Endothelial cell (in vitro differentiated cells): Measurements from ENCODE around the gene BEAN1. TPM values are rescaled to one million over a fixed set of nuclear protein-coding genes. Genes with fewer than 3 reads are reported as not detected.

Experiments used
- DNase-seq: peaks from one replicate; pipeline ENCODE4 v3.0.0; 2021; ENCODE audit warnings: low spot score
- H3K27ac Mint-ChIP-seq: one replicate; pipeline ENCODE4 v1.8.0; 2021; ENCODE audit warnings: mixed read lengths, inconsistent platforms; ENCODE audit not compliant: unreplicated experiment
- H3K27me3 Mint-ChIP-seq: one replicate; pipeline ENCODE4 v1.8.0; 2021; ENCODE audit warnings: mild to moderate bottlenecking, moderate library complexity, mixed read lengths, inconsistent platforms; ENCODE audit not compliant: unreplicated experiment
- H3K36me3 Mint-ChIP-seq: one replicate; pipeline ENCODE4 v1.8.0; 2021; ENCODE audit warnings: mild to moderate bottlenecking, low read depth, mixed read lengths, inconsistent platforms; ENCODE audit not compliant: unreplicated experiment
- H3K4me1 Mint-ChIP-seq: one replicate; pipeline ENCODE4 v1.8.0; 2021; ENCODE audit warnings: mild to moderate bottlenecking, mixed read lengths, inconsistent platforms; ENCODE audit not compliant: unreplicated experiment
- H3K4me3 Mint-ChIP-seq: one replicate; pipeline ENCODE4 v1.8.0; 2021; ENCODE audit warnings: mild to moderate bottlenecking, mixed read lengths, inconsistent platforms; ENCODE audit not compliant: unreplicated experiment
- H3K9me3 Mint-ChIP-seq: one replicate; pipeline ENCODE4 v1.8.0; 2021; ENCODE audit warnings: mixed read lengths, inconsistent platforms; ENCODE audit not compliant: unreplicated experiment
- total RNA-seq: library from RNA; stranded (reverse); fragmentation: NEBNext Ultra II Directional; extraction: Animal tissue kit (Norgen Biotek cat#: 25700); gene quantifications from one replicate; pipeline ENCODE4 v1.2.1, GENCODE V29; 2021; ENCODE audit not compliant: unreplicated experiment
- TF ChIP-seq, protein P1 (sequence below): fragments of 200-600 bp; sonication (generic); IDR thresholded peaks from one replicate; pipeline ENCODE4 v1.5.0; 2021; ENCODE audit warnings: antibody characterized with exemption; ENCODE audit not compliant: unreplicated experiment

BEAN1 gene
- total RNA-seq, 1 donor from 2014 or later: 0.49 TPM

DNA sequence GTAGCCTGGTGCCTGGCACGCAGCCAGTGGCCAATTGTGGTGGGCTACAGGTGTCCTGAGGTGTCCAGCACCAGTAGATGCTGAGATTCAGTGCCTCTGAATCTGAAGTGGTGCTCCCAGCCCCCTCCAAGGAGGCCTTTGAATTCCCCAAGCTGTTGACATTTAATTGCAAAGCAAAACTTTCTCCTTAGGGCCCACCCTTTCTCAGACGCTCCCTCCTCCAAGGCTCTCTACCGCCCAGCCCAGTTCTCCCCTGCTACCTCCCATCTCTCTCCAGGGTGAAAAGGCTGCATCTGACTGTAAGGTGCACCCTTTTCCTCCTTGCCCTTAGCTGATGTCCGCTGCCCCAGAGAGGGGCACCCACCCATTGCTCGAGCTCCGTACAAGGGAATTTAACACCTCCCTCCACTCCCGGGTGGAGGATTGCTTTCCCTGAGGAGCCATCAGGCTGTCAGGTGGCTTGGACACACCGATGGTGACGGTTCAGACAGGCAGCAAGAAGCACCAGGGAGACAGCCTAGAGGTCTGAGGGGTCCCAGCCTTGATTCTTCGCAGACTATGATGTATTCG is 1.7 kb downstream of the BEAN1 start:
- H3K27me3 Mint-ChIP-seq: peaks cover 30% of the 10 kb centered on the region
- TF ChIP-seq, protein P1, sequence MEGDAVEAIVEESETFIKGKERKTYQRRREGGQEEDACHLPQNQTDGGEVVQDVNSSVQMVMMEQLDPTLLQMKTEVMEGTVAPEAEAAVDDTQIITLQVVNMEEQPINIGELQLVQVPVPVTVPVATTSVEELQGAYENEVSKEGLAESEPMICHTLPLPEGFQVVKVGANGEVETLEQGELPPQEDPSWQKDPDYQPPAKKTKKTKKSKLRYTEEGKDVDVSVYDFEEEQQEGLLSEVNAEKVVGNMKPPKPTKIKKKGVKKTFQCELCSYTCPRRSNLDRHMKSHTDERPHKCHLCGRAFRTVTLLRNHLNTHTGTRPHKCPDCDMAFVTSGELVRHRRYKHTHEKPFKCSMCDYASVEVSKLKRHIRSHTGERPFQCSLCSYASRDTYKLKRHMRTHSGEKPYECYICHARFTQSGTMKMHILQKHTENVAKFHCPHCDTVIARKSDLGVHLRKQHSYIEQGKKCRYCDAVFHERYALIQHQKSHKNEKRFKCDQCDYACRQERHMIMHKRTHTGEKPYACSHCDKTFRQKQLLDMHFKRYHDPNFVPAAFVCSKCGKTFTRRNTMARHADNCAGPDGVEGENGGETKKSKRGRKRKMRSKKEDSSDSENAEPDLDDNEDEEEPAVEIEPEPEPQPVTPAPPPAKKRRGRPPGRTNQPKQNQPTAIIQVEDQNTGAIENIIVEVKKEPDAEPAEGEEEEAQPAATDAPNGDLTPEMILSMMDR: no peak
- no peak overlapping the region for H3K27ac Mint-ChIP-seq
- no peaks in the 10 kb centered on the region for H3K9me3 Mint-ChIP-seq
- no peak overlapping the region for H3K4me3 Mint-ChIP-seq
- DNase-seq: no peak
- H3K36me3 Mint-ChIP-seq: no peaks in the 10 kb centered on the region
- H3K4me1 Mint-ChIP-seq: peaks cover 2% of the 10 kb centered on the region

DNA sequence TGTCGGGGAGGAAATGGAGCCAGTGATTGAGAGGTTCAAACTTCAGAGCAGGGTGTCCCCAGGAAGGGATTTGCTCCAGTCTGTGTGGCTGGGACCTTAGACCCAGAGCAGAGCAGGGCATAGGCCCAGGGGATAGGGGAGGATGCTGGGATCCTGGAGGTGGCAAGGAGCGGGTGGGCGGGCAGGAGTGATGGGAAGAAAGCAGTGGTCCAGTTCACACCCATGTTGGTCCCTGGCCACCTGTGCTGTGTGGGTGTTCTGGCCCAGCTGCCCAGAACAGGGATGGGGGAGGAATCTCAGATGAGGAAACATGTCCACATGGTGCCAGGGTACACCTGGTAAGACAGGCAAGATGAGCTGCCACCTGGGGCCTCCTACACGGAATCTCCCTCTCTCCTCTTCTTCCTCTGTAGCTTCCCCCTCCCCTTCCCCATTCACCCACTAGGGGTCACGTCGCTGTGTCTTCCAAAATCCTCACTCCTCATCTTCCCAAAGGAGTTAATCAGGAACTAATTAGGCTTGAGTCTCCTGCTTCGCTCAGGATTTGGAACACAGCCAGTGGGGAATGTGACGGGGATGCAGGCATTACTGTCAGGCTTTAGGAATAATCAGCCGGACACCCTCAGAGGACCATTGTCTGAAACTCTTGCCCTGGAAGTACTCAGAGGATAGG is 2.3 kb downstream of the BEAN1 start:
- TF ChIP-seq, protein P1: no peak
- H3K4me3 Mint-ChIP-seq: no peak overlapping the region
- H3K9me3 Mint-ChIP-seq: no peaks in the 10 kb centered on the region
- DNase-seq: no peak
- H3K27ac Mint-ChIP-seq: no peak overlapping the region
- peaks cover 2% of the 10 kb centered on the region for H3K4me1 Mint-ChIP-seq
- H3K36me3 Mint-ChIP-seq: no peaks in the 10 kb centered on the region
- peaks cover 30% of the 10 kb centered on the region for H3K27me3 Mint-ChIP-seq

DNA sequence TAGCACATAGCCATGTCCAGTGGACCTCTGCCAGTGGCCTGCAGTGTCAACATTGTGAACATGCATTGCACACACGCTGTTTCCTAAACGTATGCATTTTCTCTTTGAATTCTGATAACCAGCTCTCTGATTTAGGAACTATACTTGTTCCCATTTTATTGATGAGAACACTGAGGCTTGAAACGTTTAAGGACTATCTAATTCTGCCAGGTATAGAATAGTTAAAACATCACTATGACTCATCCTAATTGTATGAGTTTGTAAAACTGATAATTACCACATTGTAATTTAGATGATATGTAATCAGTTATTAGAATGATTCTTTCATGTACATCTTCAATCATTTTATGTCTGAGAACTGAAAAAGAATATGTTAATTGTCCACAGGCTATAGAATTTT is 3.1 kb downstream of the BEAN1 start:
- Mint-ChIP-seq H3K27ac (no peak overlapping the region), H3K27me3 (peaks cover 28% of the 10 kb centered on the region)

DNA sequence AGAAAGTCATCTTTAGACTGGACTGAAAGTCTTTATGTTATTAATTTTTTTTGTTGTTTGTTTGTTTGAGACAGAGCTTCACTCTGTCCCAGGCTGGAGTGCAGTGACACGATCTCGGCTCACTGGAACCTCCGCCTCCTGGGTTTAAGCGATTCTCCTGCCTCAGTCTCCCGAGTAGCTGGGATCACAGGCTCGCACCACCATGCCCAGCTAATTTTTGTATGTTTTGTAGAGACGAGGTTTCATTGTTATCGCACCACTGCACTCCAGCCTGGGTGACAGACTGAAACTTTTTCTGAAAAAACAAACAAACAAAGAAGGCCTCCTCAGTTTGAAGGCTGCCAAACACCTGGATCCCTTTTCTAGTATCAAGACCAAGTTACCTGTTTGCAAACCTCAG is 4.7 kb downstream of the BEAN1 start:
- Mint-ChIP-seq H3K4me1 (no peaks in the 10 kb centered on the region), H3K27me3 (peaks cover 19% of the 10 kb centered on the region), H3K9me3 (no peaks in the 10 kb centered on the region), H3K27ac (no peak overlapping the region), H3K4me3 (no peak overlapping the region), H3K36me3 (no peaks in the 10 kb centered on the region)
- TF ChIP-seq, protein P1: no peak
- DNase-seq: no peak

More for the DNA sequence above, 3.1 kb downstream of the BEAN1 start:
- Mint-ChIP-seq H3K9me3 (no peaks in the 10 kb centered on the region), H3K4me3 (no peak overlapping the region), H3K4me1 (no peaks in the 10 kb centered on the region), H3K36me3 (no peaks in the 10 kb centered on the region)
- TF ChIP-seq, protein P1: no peak
- DNase-seq: no peak

DNA sequence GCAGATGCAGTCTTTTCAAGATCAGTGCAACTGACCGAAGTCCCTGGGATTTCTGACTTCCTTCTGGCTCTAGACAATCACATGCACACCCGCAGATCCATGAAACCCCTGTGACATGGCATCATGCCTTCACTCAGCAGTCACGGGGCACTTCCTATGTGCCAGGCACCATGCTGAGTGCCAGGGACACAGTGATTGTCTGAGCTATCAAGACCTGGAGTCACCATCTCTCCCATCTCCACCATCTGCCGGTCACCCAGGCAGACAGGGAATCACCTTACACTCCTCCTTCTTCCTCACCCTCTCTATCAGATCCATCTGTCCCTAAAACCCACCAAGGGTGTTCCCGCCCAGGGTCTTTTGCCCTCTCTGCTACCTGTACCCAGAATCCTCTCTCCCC is 5.3 kb downstream of the BEAN1 start:
- Mint-ChIP-seq H3K27me3 (peaks cover 19% of the 10 kb centered on the region), H3K4me1 (no peaks in the 10 kb centered on the region), H3K27ac (no peak overlapping the region), H3K4me3 (no peak overlapping the region), H3K36me3 (no peaks in the 10 kb centered on the region), H3K9me3 (no peaks in the 10 kb centered on the region)
- DNase-seq: no peak
- TF ChIP-seq, protein P1: no peak
